OCI-LY7 (cell line): ENCODE measurements around the gene NCF1.
"Not testable (repeated sequence)": the region's sequence is repeated elsewhere in the genome, so short reads cannot be mapped to it uniquely, and the experiment has no call there.

Experiments used
- CTCF ChIP-seq: fragments of 200-600 bp; sonication (generic); conservative IDR thresholded peaks from 2 replicates; pipeline ENCODE4 v1.5.1; 2014; ENCODE audit warnings: mild to moderate bottlenecking, antibody characterized with exemption, low read length, moderate library complexity, mixed read lengths
- EZH2phosphoT487 ChIP-seq: fragments of 200-600 bp; sonication (generic); IDR thresholded peaks from 2 replicates; pipeline ENCODE4 v1.6.1; 2018; ENCODE audit warnings: low read depth, borderline replicate concordance, mild to moderate bottlenecking, mixed run types, antibody characterized with exemption, low read length, moderate library complexity, mixed read lengths

GRCh38 chr7:74829959-74830358 lies 56.1 kb downstream of the NCF1 start:
- TF ChIP-seq EZH2phosphoT487, CTCF: not testable (repeated sequence)
